ENCODE data around the gene TBC1D22A.

DNA sequence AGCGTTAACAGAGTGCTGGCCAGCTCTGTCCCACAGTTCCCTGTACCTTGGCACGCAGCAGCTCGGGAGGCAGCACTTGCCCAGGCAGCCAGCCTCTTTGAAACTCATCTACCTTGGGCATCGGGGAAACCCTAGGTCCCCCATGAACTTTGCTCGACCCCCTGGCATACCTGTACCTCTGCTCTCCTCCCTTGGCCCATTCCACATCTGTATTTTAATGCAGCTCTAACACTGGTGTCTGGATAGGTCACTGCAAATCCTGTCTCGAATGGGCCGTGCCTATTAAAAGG lies 304.1 kb downstream of the TBC1D22A start:
- TF ChIP-seq, protein P1, sequence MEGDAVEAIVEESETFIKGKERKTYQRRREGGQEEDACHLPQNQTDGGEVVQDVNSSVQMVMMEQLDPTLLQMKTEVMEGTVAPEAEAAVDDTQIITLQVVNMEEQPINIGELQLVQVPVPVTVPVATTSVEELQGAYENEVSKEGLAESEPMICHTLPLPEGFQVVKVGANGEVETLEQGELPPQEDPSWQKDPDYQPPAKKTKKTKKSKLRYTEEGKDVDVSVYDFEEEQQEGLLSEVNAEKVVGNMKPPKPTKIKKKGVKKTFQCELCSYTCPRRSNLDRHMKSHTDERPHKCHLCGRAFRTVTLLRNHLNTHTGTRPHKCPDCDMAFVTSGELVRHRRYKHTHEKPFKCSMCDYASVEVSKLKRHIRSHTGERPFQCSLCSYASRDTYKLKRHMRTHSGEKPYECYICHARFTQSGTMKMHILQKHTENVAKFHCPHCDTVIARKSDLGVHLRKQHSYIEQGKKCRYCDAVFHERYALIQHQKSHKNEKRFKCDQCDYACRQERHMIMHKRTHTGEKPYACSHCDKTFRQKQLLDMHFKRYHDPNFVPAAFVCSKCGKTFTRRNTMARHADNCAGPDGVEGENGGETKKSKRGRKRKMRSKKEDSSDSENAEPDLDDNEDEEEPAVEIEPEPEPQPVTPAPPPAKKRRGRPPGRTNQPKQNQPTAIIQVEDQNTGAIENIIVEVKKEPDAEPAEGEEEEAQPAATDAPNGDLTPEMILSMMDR (IDR thresholded peaks at IDR 0.05) = no peak
- TF ChIP-seq POLR2AphosphoS5 (IDR thresholded peaks at IDR 0.05) (no peak), EP300 (IDR thresholded peaks at IDR 0.05) (no peak)

Measured in gastroesophageal sphincter (tissue), 3 donors.